Thyroid gland (tissue), 4 donors: ENCODE measurements around the gene PTGDS. TPM values are rescaled to one million over a fixed set of nuclear protein-coding genes. Genes with fewer than 3 reads are reported as not detected.
A peak's percentile ranks its signal among the peaks of the same experiment; 100 is the strongest.

Source experiments
- DNase-seq, 2 donors: peaks; one replicate each; pipeline ENCODE4 v3.0.0-alpha.2; 2019
- H3K27ac ChIP-seq, 3 donors: fragments of 200-600 bp; sonication (generic); 1 replicate in 2 of 3; 2 replicates in 1 of 3; pipeline ENCODE4 v1.5.1; 2016 to 2019; ENCODE audit warnings: mild to moderate bottlenecking in 1 of 3, moderate library complexity in 1 of 3
- H3K27me3 ChIP-seq: fragments of 200-600 bp; sonication (generic); one replicate; pipeline ENCODE4 v1.5.1; 2019
- H3K36me3 ChIP-seq, 2 donors: fragments of 200-600 bp; sonication (generic); one replicate each; pipeline ENCODE4 v1.5.1; 2016 to 2019
- H3K4me1 ChIP-seq, 2 donors: fragments of 200-600 bp; sonication (generic); one replicate each; pipeline ENCODE4 v1.5.1; 2017 to 2019
- H3K4me3 ChIP-seq, 3 donors: fragments of 200-600 bp; sonication (generic); replicated peaks in 1 of 3; 1 replicate in 2 of 3; 2 replicates in 1 of 3; pipeline ENCODE4 v1.5.1; 2016; ENCODE audit warnings: mild to moderate bottlenecking in 1 of 3
- H3K9me3 ChIP-seq: fragments of 200-600 bp; sonication (generic); one replicate; pipeline ENCODE4 v1.5.1; 2017
- POLR2A ChIP-seq, 2 donors: fragments of 450-650 bp; IDR thresholded peaks; one replicate each; pipeline ENCODE4 v1.6.1; 2017; ENCODE audit warnings: antibody characterized with exemption in 2 of 2, mild to moderate bottlenecking in 2 of 2, moderate library complexity in 1 of 2
- WGBS, 2 donors: methylation state at CpG; one replicate each; pipeline ENCODE4 v1.1.5; 2017; 5-methylcytosine and 5-hydroxymethylcytosine counted together
- intact Hi-C: fragments of 100-400 bp; cut with DNase I; formaldehyde crosslinking; loops from one replicate; pipeline ENCODE4 v1.15.1; 2023
- total RNA-seq, 4 donors: library from RNA; depleted of rRNA; stranded (reverse); fragments of >200 nt; gene quantifications; one replicate each; pipeline ENCODE4 v1.2.3, GENCODE V29; 2016
- TF ChIP-seq, protein P1 (sequence below), 6 experiments: fragments of 200-600 bp in 3 of 6; fragments of 450-650 bp in 3 of 6; sonication (generic) in 3 of 6; IDR thresholded peaks; one replicate each; pipeline ENCODE4 v1.5.1; 2016 to 2019; ENCODE audit warnings: antibody characterized with exemption in 6 of 6, mild to moderate bottlenecking in 2 of 6, inconsistent platforms in 1 of 6, moderate library complexity in 1 of 6

Gene PTGDS
- total RNA-seq, 4 donors from 2014 or later = 5.0 to 39.5 (median 33.9) TPM

DNA sequence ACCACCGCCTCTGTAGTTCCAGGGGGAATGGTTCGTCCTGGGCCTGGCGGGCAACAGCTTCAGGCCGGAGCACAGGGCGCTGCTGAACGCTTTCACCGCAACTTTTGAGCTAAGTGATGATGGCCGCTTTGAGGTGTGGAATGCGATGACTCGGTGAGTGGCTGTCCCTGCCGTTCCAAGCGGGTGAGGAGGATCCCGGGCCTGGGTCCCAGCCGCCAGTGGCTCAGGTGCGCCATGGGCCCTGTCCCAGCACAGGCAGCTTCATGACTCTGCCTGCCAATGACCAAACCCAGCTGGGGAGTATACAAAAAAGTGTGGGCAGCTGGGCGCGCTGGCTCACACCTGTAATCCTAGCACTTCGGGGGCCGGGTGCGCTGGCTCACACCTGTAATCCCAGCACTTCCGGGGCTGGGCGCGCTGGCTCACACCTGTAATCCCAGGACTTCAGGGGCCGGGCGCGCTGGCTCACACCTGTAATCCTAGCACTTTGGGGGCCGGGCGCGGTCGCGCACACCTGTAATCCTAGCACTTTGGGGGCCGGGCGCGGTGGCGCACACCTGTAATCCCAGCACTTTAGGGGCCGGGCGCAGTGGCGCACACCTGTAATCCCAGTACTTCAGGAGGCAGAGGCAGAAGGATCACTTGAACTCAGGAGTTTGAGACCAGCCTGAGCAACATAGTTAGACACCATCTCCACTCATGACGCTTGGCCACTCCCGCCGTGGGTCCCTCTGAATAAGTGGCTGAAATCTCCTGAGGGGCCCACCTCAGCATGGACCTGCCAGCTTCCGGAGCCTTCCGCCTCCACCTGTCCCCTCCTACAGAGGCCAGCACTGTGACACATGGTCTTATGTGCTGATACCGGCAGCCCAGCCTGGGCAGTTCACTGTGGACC is 24.2 kb upstream of the PTGDS start:
- Histone ChIP-seq H3K4me3 (peak overlapping the region in 1 of 3 donors; percentile 23), H3K27ac (peak overlapping the region; percentile 78 to 96 (median 95)), H3K36me3 (no peaks in the 10 kb centered on the region), H3K4me1 (peaks cover 38 to 52% of the 10 kb centered on the region in 2 donors), H3K9me3 (no peaks in the 10 kb centered on the region), H3K27me3 (no peaks in the 10 kb centered on the region)
- DNase-seq = peak; percentile 56 to 58
- intact Hi-C loops = loop anchor here (5.0 kb wide), 1 partner anchor 44 kb away; the partner anchor contains the start of gene CLIC3
- TF ChIP-seq, protein P1, sequence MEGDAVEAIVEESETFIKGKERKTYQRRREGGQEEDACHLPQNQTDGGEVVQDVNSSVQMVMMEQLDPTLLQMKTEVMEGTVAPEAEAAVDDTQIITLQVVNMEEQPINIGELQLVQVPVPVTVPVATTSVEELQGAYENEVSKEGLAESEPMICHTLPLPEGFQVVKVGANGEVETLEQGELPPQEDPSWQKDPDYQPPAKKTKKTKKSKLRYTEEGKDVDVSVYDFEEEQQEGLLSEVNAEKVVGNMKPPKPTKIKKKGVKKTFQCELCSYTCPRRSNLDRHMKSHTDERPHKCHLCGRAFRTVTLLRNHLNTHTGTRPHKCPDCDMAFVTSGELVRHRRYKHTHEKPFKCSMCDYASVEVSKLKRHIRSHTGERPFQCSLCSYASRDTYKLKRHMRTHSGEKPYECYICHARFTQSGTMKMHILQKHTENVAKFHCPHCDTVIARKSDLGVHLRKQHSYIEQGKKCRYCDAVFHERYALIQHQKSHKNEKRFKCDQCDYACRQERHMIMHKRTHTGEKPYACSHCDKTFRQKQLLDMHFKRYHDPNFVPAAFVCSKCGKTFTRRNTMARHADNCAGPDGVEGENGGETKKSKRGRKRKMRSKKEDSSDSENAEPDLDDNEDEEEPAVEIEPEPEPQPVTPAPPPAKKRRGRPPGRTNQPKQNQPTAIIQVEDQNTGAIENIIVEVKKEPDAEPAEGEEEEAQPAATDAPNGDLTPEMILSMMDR (IDR thresholded peaks at IDR 0.05) = no peak
- no peak for TF ChIP-seq POLR2A (IDR thresholded peaks at IDR 0.05)
- 65 to 83% methylated on average over 17 to 40 of the region's 44 CpGs for WGBS, 2 donors

DNA sequence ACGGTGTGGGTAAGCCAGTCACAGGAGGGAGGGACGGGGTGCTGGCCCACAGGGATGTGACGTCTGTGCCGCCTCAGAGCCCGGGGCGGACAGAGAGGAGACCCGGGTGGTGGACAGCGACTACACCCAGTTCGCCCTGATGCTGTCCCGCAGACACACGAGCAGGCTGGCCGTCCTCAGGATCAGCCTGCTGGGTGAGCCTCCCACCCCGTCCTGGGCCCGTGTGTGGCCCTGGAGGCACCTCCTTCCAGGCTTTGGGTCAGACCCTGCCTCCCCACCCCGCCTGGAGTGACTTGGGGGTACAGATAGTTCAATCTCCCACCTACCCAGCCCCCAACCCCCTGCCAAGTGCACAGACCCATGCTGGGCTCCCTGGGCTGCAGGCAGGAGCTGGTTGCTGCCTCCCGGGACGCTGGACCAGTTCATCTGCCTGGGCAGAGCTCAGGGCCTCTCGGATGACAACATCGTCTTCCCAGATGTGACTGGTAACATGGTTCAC is 23.5 kb upstream of the PTGDS start:
- DNase-seq = no peak
- no peak for TF ChIP-seq POLR2A (IDR thresholded peaks at IDR 0.05)
- TF ChIP-seq, protein P1 (IDR thresholded peaks at IDR 0.05) = no peak
- peaks cover 36 to 45% of the 10 kb centered on the region in 2 donors for H3K4me1 ChIP-seq
- H3K4me3 ChIP-seq = no peak overlapping the region
- H3K27ac ChIP-seq = no peak overlapping the region
- WGBS, 2 donors = 77 to 91% methylated on average over 4 to 9 of the region's 19 CpGs
- intact Hi-C loops = loop anchor here (5.0 kb wide), 1 partner anchor 43 kb away; the partner anchor contains the start of gene CLIC3
- H3K36me3 ChIP-seq = no peaks in the 10 kb centered on the region
- no peaks in the 10 kb centered on the region for H3K9me3 ChIP-seq
- H3K27me3 ChIP-seq = no peaks in the 10 kb centered on the region

DNA sequence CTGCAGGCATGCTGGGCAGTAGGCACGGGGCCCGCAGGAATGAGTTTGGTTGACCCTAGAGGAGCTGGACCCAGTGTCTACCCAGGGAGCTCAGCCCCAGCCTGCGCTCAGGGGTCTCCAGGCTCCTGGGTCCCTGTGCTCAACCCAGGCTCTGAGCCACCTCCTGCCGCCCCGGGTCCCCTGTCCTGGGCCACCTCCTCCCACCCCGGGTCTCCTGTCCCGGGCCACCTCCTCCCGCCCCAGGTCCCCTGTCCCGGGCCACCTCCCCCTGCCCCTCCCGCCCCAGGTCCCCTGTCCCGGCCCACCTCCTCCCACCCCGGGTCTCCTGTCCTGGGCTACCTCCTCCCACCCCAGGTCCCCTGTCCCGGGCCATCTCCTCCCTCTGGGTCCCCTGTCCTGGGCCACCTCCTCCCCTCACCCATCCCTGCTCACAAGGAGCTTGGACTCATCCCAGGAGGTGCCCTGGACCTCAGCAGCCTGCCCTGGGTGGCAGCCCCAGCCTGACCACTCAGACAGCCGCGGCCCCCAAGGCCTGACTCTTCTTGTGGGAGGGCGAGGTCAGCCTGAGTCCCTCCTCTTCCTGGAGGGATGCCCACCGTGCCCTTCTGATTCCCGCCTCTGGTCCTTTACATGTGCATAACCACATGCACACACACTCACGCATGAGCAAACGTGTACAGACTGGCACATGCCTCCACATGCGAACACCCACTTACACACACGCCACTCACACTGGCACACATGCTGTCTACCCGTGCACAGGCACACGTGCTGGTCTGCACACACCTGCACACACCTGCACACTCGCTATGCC is 22.8 kb upstream of the PTGDS start:
- H3K27me3 ChIP-seq = no peaks in the 10 kb centered on the region
- H3K4me1 ChIP-seq = peaks cover 30 to 45% of the 10 kb centered on the region in 2 donors
- DNase-seq = no peak
- intact Hi-C loops = loop anchor here (5.0 kb wide), 1 partner anchor 43 kb away; the partner anchor contains the start of gene CLIC3
- WGBS, 2 donors = 86 to 87% methylated on average over 15 to 17 of the region's 25 CpGs
- H3K9me3 ChIP-seq = no peaks in the 10 kb centered on the region
- H3K36me3 ChIP-seq = no peaks in the 10 kb centered on the region
- no peak overlapping the region for H3K4me3 ChIP-seq
- no peak overlapping the region for H3K27ac ChIP-seq
- TF ChIP-seq, protein P1 (IDR thresholded peaks at IDR 0.05) = no peak

DNA sequence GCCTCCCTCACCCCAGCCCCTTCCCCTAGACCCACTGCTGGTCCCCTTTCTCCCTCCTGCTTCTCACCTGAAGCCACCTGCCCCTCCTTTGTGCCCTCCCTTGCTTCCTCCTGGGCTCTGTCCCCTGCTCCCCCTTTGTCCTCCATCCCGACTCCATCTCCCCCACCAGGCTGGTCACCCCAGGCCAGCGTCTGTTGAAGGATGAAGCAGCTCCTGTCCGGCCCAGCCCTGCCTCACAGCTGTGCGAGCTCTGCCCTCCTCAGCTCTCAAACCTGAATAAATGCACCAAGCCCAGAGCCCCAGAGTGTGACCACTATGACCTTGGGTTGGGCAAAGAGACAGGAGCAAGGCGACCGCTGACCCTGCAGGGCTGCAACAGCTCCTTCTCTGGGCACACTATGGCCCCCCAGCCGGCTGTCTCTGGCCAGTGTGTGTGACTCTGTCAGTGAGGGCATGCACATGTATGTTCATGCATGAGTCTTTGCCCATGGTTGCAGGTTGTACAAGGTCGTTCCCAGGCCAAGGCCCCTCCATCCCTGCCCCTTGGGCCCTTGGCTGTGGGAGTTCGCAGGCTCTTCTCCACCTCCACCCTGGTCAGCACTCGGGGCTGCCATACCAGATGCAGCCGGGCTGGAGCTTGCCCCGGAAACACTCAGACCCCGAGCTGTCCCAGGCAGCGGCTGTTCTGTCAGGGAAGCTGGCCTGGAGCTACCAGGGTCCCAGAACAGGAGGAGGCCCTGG is 21.9 kb upstream of the PTGDS start:
- WGBS, 2 donors = 88 to 91% methylated on average over 6 to 7 of the region's 14 CpGs
- DNase-seq = no peak
- H3K36me3 ChIP-seq = no peaks in the 10 kb centered on the region
- no peak overlapping the region for H3K4me3 ChIP-seq
- no peak overlapping the region for H3K27ac ChIP-seq
- TF ChIP-seq, protein P1 (IDR thresholded peaks at IDR 0.05) = no peak
- TF ChIP-seq POLR2A (IDR thresholded peaks at IDR 0.05) = no peak
- H3K9me3 ChIP-seq = no peaks in the 10 kb centered on the region
- intact Hi-C loops = no loop called here
- H3K27me3 ChIP-seq = no peaks in the 10 kb centered on the region
- H3K4me1 ChIP-seq = peaks cover 27 to 47% of the 10 kb centered on the region in 2 donors
